Measurements from ENCODE around the gene FAM200B. TPM values are rescaled to one million over a fixed set of nuclear protein-coding genes. Genes with fewer than 3 reads are reported as not detected.
A peak's percentile ranks its signal among the peaks of the same experiment; 100 is the strongest.

The FAM200B gene
- polyA plus RNA-seq, 1 donor (not counting 4 experiments of a cell fraction or from before 2014, with no cell fraction given), result 36.6 TPM

DNA sequence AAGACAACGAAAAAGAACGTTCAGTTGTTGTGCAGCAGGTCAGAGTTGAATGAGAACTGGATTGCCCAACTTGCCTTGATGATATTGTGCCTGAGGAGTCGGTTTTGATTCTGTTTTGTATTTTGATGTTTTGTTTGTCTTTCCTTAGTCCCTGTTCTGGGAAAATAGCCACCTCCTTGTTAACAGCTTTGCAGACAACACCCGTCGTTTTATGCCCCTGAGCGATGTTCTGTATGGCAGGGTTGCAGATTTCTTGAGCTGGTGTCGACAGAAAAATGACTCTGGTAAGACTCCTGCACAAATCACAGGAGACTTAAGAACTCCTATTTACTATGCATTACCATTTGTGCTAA, 25.7 kb downstream of the FAM200B start:
- Histone ChIP-seq H3K4me2 (ENCODE audit: control insufficient read depth, extremely low read depth, insufficient read depth, low read depth, low read length) (no peak overlapping the region), H3K9ac (ENCODE audit: control insufficient read depth, extremely low read depth, insufficient read depth, low read length) (no peak overlapping the region), H3K36me3 (ENCODE audit: control insufficient read depth in 2 of 2, extremely low read depth in 1 of 2, insufficient read depth in 2 of 2, low read length in 2 of 2) (no peaks in the 10 kb centered on the region), H2AFZ (ENCODE audit: control insufficient read depth, low read length) (peak overlapping the region; percentile 1), H3K4me3 (ENCODE audit: control insufficient read depth in 2 of 3, extremely low read depth in 1 of 3, insufficient read depth in 2 of 3, low read depth in 1 of 3, low read length in 3 of 3) (no peak overlapping the region), H3K27ac (ENCODE audit: control insufficient read depth, insufficient read depth, low read length) (no peak overlapping the region), H3K9me1 (ENCODE audit: control insufficient read depth, extremely low read depth, insufficient read depth, low read length) (no peaks in the 10 kb centered on the region), H4K20me1 (ENCODE audit: control insufficient read depth, extremely low read depth, insufficient read depth, low read length) (no peaks in the 10 kb centered on the region), H3K9me3 (ENCODE audit: control insufficient read depth, low read depth, low read length) (no peaks in the 10 kb centered on the region), H3K27me3 (ENCODE audit: control insufficient read depth, extremely low read depth, insufficient read depth, low read length) (no peaks in the 10 kb centered on the region), H3K79me2 (ENCODE audit: control insufficient read depth, insufficient read depth, low read length) (no peaks in the 10 kb centered on the region), H3K4me1 (ENCODE audit: control insufficient read depth, extremely low read depth, insufficient read depth, low read length) (peaks cover 4% of the 10 kb centered on the region)
- FAIRE-seq (no peak), DNase-seq (ENCODE audit: low read depth, low spot score) (no peak)
- TF ChIP-seq, protein P1, sequence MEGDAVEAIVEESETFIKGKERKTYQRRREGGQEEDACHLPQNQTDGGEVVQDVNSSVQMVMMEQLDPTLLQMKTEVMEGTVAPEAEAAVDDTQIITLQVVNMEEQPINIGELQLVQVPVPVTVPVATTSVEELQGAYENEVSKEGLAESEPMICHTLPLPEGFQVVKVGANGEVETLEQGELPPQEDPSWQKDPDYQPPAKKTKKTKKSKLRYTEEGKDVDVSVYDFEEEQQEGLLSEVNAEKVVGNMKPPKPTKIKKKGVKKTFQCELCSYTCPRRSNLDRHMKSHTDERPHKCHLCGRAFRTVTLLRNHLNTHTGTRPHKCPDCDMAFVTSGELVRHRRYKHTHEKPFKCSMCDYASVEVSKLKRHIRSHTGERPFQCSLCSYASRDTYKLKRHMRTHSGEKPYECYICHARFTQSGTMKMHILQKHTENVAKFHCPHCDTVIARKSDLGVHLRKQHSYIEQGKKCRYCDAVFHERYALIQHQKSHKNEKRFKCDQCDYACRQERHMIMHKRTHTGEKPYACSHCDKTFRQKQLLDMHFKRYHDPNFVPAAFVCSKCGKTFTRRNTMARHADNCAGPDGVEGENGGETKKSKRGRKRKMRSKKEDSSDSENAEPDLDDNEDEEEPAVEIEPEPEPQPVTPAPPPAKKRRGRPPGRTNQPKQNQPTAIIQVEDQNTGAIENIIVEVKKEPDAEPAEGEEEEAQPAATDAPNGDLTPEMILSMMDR (optimal IDR thresholded peaks at IDR 0.05 in 1 of 3, IDR thresholded peaks at IDR 0.05 in 1 of 3, conservative IDR thresholded peaks at IDR 0.05 in 1 of 3; ENCODE audit: extremely low read depth in 1 of 3, insufficient read depth in 2 of 3, low read length in 3 of 3), result no peak
- no peak for TF ChIP-seq EZH2 (IDR thresholded peaks at IDR 0.05; ENCODE audit: low read length)
- dilution Hi-C loops (cut with MboI; ENCODE audit: extremely low pct_ligation_motif_present, low sequenced_read_pairs), result no loop called here

DNA sequence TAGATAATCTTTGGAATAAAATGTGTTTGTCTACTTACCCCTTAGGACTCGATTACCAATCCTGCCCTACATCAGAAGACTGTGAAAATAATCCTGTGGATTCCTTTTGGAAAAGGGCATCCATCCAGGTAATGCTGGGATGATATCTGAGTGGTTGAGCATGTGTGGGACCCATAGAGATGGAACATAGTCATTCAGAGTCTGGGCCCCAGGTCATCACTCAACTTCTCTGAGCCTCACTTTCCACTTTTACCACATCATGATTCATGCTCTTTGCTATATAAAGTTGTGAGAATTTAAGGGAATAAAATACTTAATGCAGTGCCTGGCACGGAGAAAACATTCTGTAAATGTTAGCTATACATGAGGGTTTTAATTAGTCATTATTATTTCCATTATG, 30.1 kb downstream of the FAM200B start:
- FAIRE-seq, result no peak
- TF ChIP-seq EZH2 (IDR thresholded peaks at IDR 0.05; ENCODE audit: low read length), result no peak
- TF ChIP-seq, protein P1 (optimal IDR thresholded peaks at IDR 0.05 in 1 of 3, IDR thresholded peaks at IDR 0.05 in 1 of 3, conservative IDR thresholded peaks at IDR 0.05 in 1 of 3; ENCODE audit: extremely low read depth in 1 of 3, insufficient read depth in 2 of 3, low read length in 3 of 3), result no peak

More for the DNA sequence above, 30.1 kb downstream of the FAM200B start:
- no peak overlapping the region for H3K4me3 ChIP-seq (ENCODE audit: control insufficient read depth in 2 of 3, extremely low read depth in 1 of 3, insufficient read depth in 2 of 3, low read depth in 1 of 3, low read length in 3 of 3)
- no peak overlapping the region for H2AFZ ChIP-seq (ENCODE audit: control insufficient read depth, low read length)
- no peaks in the 10 kb centered on the region for H3K4me1 ChIP-seq (ENCODE audit: control insufficient read depth, extremely low read depth, insufficient read depth, low read length)
- no peak overlapping the region for H3K27ac ChIP-seq (ENCODE audit: control insufficient read depth, insufficient read depth, low read length)
- no peak for DNase-seq (ENCODE audit: low read depth, low spot score)
- dilution Hi-C loops (cut with MboI; ENCODE audit: extremely low pct_ligation_motif_present, low sequenced_read_pairs), result no loop called here
- no peaks in the 10 kb centered on the region for H3K27me3 ChIP-seq (ENCODE audit: control insufficient read depth, extremely low read depth, insufficient read depth, low read length)
- H3K9ac ChIP-seq (ENCODE audit: control insufficient read depth, extremely low read depth, insufficient read depth, low read length), result no peak overlapping the region
- H3K9me1 ChIP-seq (ENCODE audit: control insufficient read depth, extremely low read depth, insufficient read depth, low read length), result no peaks in the 10 kb centered on the region
- no peak overlapping the region for H3K4me2 ChIP-seq (ENCODE audit: control insufficient read depth, extremely low read depth, insufficient read depth, low read depth, low read length)
- H3K79me2 ChIP-seq (ENCODE audit: control insufficient read depth, insufficient read depth, low read length), result no peaks in the 10 kb centered on the region
- H4K20me1 ChIP-seq (ENCODE audit: control insufficient read depth, extremely low read depth, insufficient read depth, low read length), result no peaks in the 10 kb centered on the region
- H3K9me3 ChIP-seq (ENCODE audit: control insufficient read depth, low read depth, low read length), result no peaks in the 10 kb centered on the region
- no peaks in the 10 kb centered on the region for H3K36me3 ChIP-seq (ENCODE audit: control insufficient read depth in 2 of 2, extremely low read depth in 1 of 2, insufficient read depth in 2 of 2, low read length in 2 of 2)

Measured in keratinocyte (primary cell).